SH-SY5Y (cell line): ENCODE data around the gene SAE1.

ENCODE experiments used
- GATA2 ChIP-seq: IDR thresholded peaks from 2 replicates; pipeline ENCODE4 v1.6.1; 2011; ENCODE audit warnings: mild to moderate bottlenecking, low read depth, low read length
- GATA3 ChIP-seq: IDR thresholded peaks from 2 replicates; pipeline ENCODE4 v1.6.1; 2011; ENCODE audit warnings: low read depth, mild to moderate bottlenecking, low read length, moderate library complexity

- no peak for TF ChIP-seq GATA2
- TF ChIP-seq GATA3: no peak
Measured at GRCh38 chr19:47209319-47210179, 78.9 kb downstream of the SAE1 start.
